H1 (cell line): Measurements from ENCODE around the gene LYZ. TPM values are rescaled to one million over a fixed set of nuclear protein-coding genes. Genes with fewer than 3 reads are reported as not detected.

Source experiments
- BACH1 ChIP-seq: IDR thresholded peaks from 2 replicates; pipeline ENCODE4 v1.6.1; 2012; ENCODE audit warnings: low read length, improper control_type of control experiment
- BRCA1 ChIP-seq: IDR thresholded peaks from 2 replicates; pipeline ENCODE4 v1.6.1; 2012; ENCODE audit warnings: low read depth, low read length, improper control_type of control experiment
- CHD7 ChIP-seq: fragments of 300-600 bp; sonication (generic); IDR thresholded peaks from 2 replicates; pipeline ENCODE4 v1.7.1; 2012; ENCODE audit warnings: low read length, moderate library complexity, mild to moderate bottlenecking, inconsistent platforms; ENCODE audit not compliant: insufficient replicate concordance
- HDAC2 ChIP-seq, 2 experiments: fragments of 300-600 bp in 1 of 2; sonication (generic) in 1 of 2; IDR thresholded peaks; 2 replicates each; pipeline ENCODE4 v1.6.1; 2011 to 2012; ENCODE audit warnings: low read depth in 2 of 2, low read length in 2 of 2, mild to moderate bottlenecking in 2 of 2, moderate library complexity in 2 of 2, borderline replicate concordance in 1 of 2, inconsistent platforms in 1 of 2
- POU5F1 ChIP-seq: IDR thresholded peaks from 2 replicates; pipeline ENCODE4 v1.6.1; 2011; ENCODE audit warnings: low read depth, mild to moderate bottlenecking, low read length, moderate library complexity
- RAD21 ChIP-seq, 2 experiments: IDR thresholded peaks in 1 of 2; conservative IDR thresholded peaks in 1 of 2; 2 replicates each; pipeline ENCODE4 v1.6.1; 2011; ENCODE audit warnings: low read depth in 2 of 2, low read length in 2 of 2, improper control_type of control experiment in 1 of 2, inconsistent platforms in 1 of 2, mild to moderate bottlenecking in 1 of 2, moderate library complexity in 1 of 2
- SRF ChIP-seq: IDR thresholded peaks from 2 replicates; pipeline ENCODE4 v1.6.1; 2011; ENCODE audit warnings: mild to moderate bottlenecking, low read depth, low read length, moderate library complexity
- polyA plus RNA-seq, 7 experiments: library from polyadenylated mRNA; depleted of rRNA in 3 of 7; stranded (reverse) in 5 of 7; unstranded in 2 of 7; fragments of >200 nt in 5 of 7; fragments of 200-250 nt in 2 of 7; gene quantifications; 1 replicate in 5 of 7; 2 replicates in 1 of 7; 4 replicates in 1 of 7; pipeline versions ENCODE4 v1.2.1 to v1.2.3, GENCODE V29; 2011 to 2013; ENCODE audit warnings: missing spikeins in 2 of 7, mixed read lengths in 2 of 7
- total RNA-seq: library from RNA; stranded (reverse); fragmentation: NEBNext Ultra II Directional; extraction: Animal tissue kit (Norgen Biotek cat#: 25700); gene quantifications from 2 replicates; pipeline ENCODE4 v1.2.1, GENCODE V29; 2021

Gene LYZ
- total and polyA plus RNA-seq, 2 of the 8 experiments (the other 6 are each of a cell fraction or from before 2014, with no cell fraction given) = not detected

DNA sequence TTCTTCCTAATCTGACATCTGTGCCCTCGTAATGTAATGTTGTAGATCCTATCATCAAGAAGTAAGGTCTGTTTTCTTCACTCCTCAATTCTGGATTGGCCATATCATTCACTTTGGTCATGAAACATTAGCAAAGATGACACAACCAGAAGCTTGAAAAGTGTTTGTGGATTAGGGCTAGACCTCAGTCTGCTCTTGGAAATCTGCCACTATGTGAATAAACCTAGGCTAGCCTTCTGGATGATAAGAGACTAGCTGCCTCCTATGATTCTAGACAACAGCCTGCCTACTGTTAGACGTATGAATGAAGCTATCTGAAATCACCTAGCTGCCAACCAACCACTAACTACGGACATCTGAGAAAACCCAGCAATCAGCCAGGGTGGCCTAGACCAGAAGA lies 38.7 kb upstream of the LYZ start (continued):
- TF ChIP-seq CHD7 (no peak), BACH1 (no peak), HDAC2 (IDR thresholded peaks at IDR 0.05; ENCODE audit: borderline replicate concordance in 1 of 2, low read depth in 2 of 2, low read length in 2 of 2) (no peak), RAD21 (IDR thresholded peaks at IDR 0.05 in 1 of 2, conservative IDR thresholded peaks at IDR 0.05 in 1 of 2; ENCODE audit: low read depth in 2 of 2, low read length in 2 of 2) (no peak), POU5F1 (no peak), SRF (no peak), BRCA1 (no peak)
